Neuronal stem cell (in vitro differentiated cells): ENCODE data around the gene ZNF497.
"Not testable (repeated sequence)": the region's sequence is repeated elsewhere in the genome, so short reads cannot be mapped to it uniquely, and the experiment has no call there.

ENCODE experiments used
- DNase-seq: peaks from one replicate; pipeline ENCODE4 v3.0.0-alpha.2; 2013; ENCODE audit warnings: low spot score
- H2AFZ ChIP-seq: one replicate; pipeline ENCODE4 v1.6.1; 2013; ENCODE audit warnings: mild to moderate bottlenecking, low read length, inconsistent platforms
- H2AK5ac ChIP-seq: 2 replicates; pipeline ENCODE4 v1.6.1; 2013; ENCODE audit warnings: low read depth, mild to moderate bottlenecking, inconsistent platforms, low read length, moderate library complexity, mixed read lengths
- H2BK120ac ChIP-seq: 2 replicates; pipeline ENCODE4 v1.6.1; 2013; ENCODE audit warnings: low read depth, mild to moderate bottlenecking, inconsistent platforms, low read length, moderate library complexity, mixed read lengths
- H2BK12ac ChIP-seq: one replicate; pipeline ENCODE4 v1.6.1; 2013; ENCODE audit warnings: low read length, inconsistent platforms
- H2BK15ac ChIP-seq: 2 replicates; pipeline ENCODE4 v1.6.1; 2013; ENCODE audit warnings: mild to moderate bottlenecking, low read length, inconsistent platforms, mixed read lengths
- H2BK5ac ChIP-seq: one replicate; pipeline ENCODE4 v1.6.1; 2013; ENCODE audit warnings: inconsistent platforms, mild to moderate bottlenecking, low read length, moderate library complexity
- H3K14ac ChIP-seq: one replicate; pipeline ENCODE4 v1.6.1; 2013; ENCODE audit warnings: low read length, inconsistent platforms
- H3K18ac ChIP-seq: 2 replicates; pipeline ENCODE4 v1.6.1; 2013; ENCODE audit warnings: low read length, inconsistent platforms
- H3K23ac ChIP-seq: 2 replicates; pipeline ENCODE4 v1.6.1; 2013; ENCODE audit warnings: low read depth, mild to moderate bottlenecking, mixed read lengths, low read length, inconsistent platforms; ENCODE audit not compliant: poor library complexity
- H3K27ac ChIP-seq: replicated peaks from 3 replicates; pipeline ENCODE4 v1.5.1; 2013; ENCODE audit warnings: low read length, inconsistent platforms
- H3K27me3 ChIP-seq, 3 experiments: 2 replicates each; pipeline ENCODE4 v1.6.1; 2013; ENCODE audit warnings: low read length in 3 of 3, mild to moderate bottlenecking in 2 of 3, inconsistent platforms in 1 of 3, low read depth in 1 of 3, mixed read lengths in 1 of 3, moderate library complexity in 1 of 3; ENCODE audit not compliant: control insufficient read depth in 3 of 3, insufficient read depth in 3 of 3
- H3K36me3 ChIP-seq, 2 donors: replicated peaks in 1 of 2; 2 replicates each; pipeline ENCODE4 v1.6.1; 2013; ENCODE audit warnings: low read length in 2 of 2; ENCODE audit not compliant: control insufficient read depth in 2 of 2, insufficient read depth in 2 of 2
- H3K4ac ChIP-seq: 2 replicates; pipeline ENCODE4 v1.6.1; 2013; ENCODE audit warnings: inconsistent platforms, mild to moderate bottlenecking, low read length, moderate library complexity
- H3K4me1 ChIP-seq, 2 donors: 1 replicate in 1 of 2; 2 replicates in 1 of 2; pipeline ENCODE4 v1.6.1; 2013; ENCODE audit warnings: low read length in 2 of 2, low read depth in 1 of 2; ENCODE audit not compliant: control insufficient read depth in 2 of 2, insufficient read depth in 1 of 2
- H3K4me2 ChIP-seq: one replicate; pipeline ENCODE4 v1.6.1; 2013; ENCODE audit warnings: mild to moderate bottlenecking, low read length, inconsistent platforms; ENCODE audit not compliant: insufficient read depth, poor library complexity, severe bottlenecking
- H3K4me3 ChIP-seq, 2 donors: 2 replicates each; pipeline ENCODE4 v1.5.1; 2013; ENCODE audit warnings: low read length in 2 of 2, mild to moderate bottlenecking in 2 of 2, inconsistent platforms in 1 of 2, moderate library complexity in 1 of 2
- H3K79me1 ChIP-seq: one replicate; pipeline ENCODE4 v1.6.1; 2013; ENCODE audit warnings: low read depth, mild to moderate bottlenecking, inconsistent platforms, low read length, moderate library complexity
- H3K9ac ChIP-seq: one replicate; pipeline ENCODE4 v1.6.1; 2013; ENCODE audit warnings: mild to moderate bottlenecking, low read depth, low read length, inconsistent platforms; ENCODE audit not compliant: poor library complexity
- H3K9me3 ChIP-seq, 2 donors: replicated peaks in 1 of 2; 2 replicates each; pipeline versions ENCODE3 to v1.6.1; 2013; ENCODE audit warnings: low read length in 2 of 2, mild to moderate bottlenecking in 2 of 2, inconsistent platforms in 1 of 2, low read depth in 1 of 2, mixed read lengths in 1 of 2, moderate library complexity in 1 of 2; ENCODE audit not compliant: control insufficient read depth in 2 of 2, insufficient read depth in 1 of 2
- H4K8ac ChIP-seq: one replicate; pipeline ENCODE4 v1.6.1; 2013; ENCODE audit warnings: low read depth, mild to moderate bottlenecking, inconsistent platforms, low read length, moderate library complexity
- H4K91ac ChIP-seq: one replicate; pipeline ENCODE4 v1.6.1; 2013; ENCODE audit warnings: low read length, low read depth, mild to moderate bottlenecking, inconsistent platforms; ENCODE audit not compliant: poor library complexity
- WGBS, 2 donors: extraction: QIAGEN DNeasy Blood & Tissue Kit; methylation state at CpG; one replicate each; pipeline ENCODE4 v1.1.7; 2013; ENCODE audit warnings: missing lambda C conversion rate in 2 of 2, mixed read lengths in 1 of 2; ENCODE audit not compliant: insufficient read length in 2 of 2, insufficient replicate concordance in 1 of 2; ENCODE audit errors: extremely low coverage in 2 of 2; 5-methylcytosine and 5-hydroxymethylcytosine counted together

ZNF497 gene

DNA sequence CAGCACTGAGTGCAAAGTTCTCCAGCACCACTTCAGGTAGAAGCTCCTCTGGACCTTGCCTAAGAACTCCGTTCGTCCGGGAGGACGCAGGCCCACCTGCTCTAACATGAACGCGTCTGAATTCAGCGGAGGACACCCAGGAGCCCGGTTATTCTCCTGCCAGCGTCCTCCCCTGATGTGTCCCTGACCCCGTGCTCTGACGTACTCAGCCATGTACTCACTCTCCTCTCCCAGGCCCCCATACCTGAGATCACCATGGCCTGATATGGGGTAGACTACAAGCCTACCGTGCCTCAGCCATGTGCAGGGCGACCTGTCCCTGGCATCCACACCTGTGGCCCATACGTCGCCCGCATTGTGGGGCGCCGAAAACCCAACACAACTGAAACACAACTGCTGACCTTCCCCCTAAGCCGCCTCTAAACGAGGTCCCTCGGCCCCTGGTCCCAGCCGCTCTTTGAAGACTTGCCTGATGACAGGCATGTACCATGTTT is 45.2 kb upstream of the ZNF497 start:
- H3K4me1 ChIP-seq = peaks cover 13 to 18% of the 10 kb centered on the region in 2 donors
- H4K8ac ChIP-seq = no peak overlapping the region
- H3K9ac ChIP-seq = peak overlapping the region; percentile 89
- peak overlapping the region; percentile 97 for H3K23ac ChIP-seq
- H2BK5ac ChIP-seq = peak overlapping the region; percentile 75
- peak overlapping the region; percentile 93 for H3K27ac ChIP-seq
- peak overlapping the region; percentile 87 for H3K4ac ChIP-seq
- peak overlapping the region; percentile 88 for H2AK5ac ChIP-seq
- no CpG with 5 or more reads among the region's 22 CpGs for WGBS, 2 donors
- H3K9me3 ChIP-seq = peaks cover 2 to 12% of the 10 kb centered on the region in 2 donors
- no peak overlapping the region for H4K91ac ChIP-seq
- H3K36me3 ChIP-seq = peaks cover 1 to 8% of the 10 kb centered on the region in 2 donors
- no peak overlapping the region for H2BK120ac ChIP-seq
- peak overlapping the region; percentile 91 for H3K14ac ChIP-seq
- H3K4me3 ChIP-seq = peak overlapping the region; percentile 84 to 87
- DNase-seq = no peak
- H3K18ac ChIP-seq = peak overlapping the region; percentile 99
- H3K79me1 ChIP-seq = peaks cover 8% of the 10 kb centered on the region
- H2BK15ac ChIP-seq = peak overlapping the region; percentile 10
- H3K4me2 ChIP-seq = peak overlapping the region; percentile 92
- no peak overlapping the region for H2BK12ac ChIP-seq
- peak overlapping the region; percentile 93 for H2AFZ ChIP-seq
- H3K27me3 ChIP-seq = no peaks in the 10 kb centered on the region

DNA sequence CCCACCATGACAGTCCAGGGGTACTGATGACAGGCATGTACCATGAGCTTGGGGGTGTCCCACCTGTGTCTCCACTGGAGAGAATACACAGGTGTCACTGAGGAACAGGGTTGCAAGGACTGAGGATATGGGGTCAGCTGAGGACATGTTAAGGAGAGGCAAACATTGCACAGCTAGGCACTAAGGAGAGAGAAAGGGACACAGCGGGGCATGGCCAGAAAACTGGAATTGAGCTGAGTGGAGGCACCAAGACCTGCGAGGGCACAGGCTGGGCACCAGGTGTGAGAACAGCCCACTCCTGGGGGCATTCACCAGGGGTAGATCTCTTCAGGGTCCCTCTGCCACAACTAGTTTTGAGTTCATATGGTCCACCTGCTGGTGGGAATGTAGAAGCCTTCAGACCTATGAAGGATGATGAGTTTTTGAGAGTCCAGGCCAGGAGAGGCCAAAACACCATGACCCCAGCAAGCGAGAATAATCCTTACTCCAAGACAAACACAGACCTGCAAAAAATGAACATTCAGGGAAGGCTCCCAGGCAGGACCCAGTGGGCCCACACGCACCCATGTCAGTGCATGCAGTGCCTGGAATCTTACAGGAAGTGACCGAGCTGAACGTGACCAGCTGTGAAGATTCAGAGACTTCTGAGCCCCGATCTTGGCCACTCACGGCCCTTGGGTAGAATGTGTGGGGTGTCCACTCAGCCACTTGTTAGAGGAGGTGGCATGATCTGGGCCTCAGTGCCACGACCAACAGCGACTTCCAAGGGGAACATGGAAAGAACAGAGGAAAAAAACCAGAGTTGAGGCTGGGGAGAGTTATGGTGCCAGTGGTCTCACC is 44.5 kb upstream of the ZNF497 start:
- Histone ChIP-seq H2BK120ac (no peak overlapping the region), H2AK5ac (peak overlapping the region; percentile 88), H3K4me2 (peak overlapping the region; percentile 92), H3K14ac (no peak overlapping the region), H3K4ac (no peak overlapping the region), H3K4me1 (peaks cover 14 to 20% of the 10 kb centered on the region in 2 donors), H3K9ac (no peak overlapping the region), H3K18ac (no peak overlapping the region), H2BK5ac (peak overlapping the region; percentile 75), H2BK15ac (no peak overlapping the region), H3K36me3 (peaks cover 1 to 8% of the 10 kb centered on the region in 2 donors), H3K79me1 (peaks cover 9% of the 10 kb centered on the region), H2AFZ (no peak overlapping the region), H3K27ac (peak overlapping the region; percentile 93), H4K91ac (no peak overlapping the region), H3K9me3 (peaks cover 2 to 18% of the 10 kb centered on the region in 2 donors), H2BK12ac (no peak overlapping the region), H4K8ac (no peak overlapping the region), H3K27me3 (no peaks in the 10 kb centered on the region), H3K23ac (peak overlapping the region; percentile 14), H3K4me3 (peak overlapping the region; percentile 27 to 84)
- no peak for DNase-seq
- WGBS, 2 donors = no CpG with 5 or more reads among the region's 10 CpGs

DNA sequence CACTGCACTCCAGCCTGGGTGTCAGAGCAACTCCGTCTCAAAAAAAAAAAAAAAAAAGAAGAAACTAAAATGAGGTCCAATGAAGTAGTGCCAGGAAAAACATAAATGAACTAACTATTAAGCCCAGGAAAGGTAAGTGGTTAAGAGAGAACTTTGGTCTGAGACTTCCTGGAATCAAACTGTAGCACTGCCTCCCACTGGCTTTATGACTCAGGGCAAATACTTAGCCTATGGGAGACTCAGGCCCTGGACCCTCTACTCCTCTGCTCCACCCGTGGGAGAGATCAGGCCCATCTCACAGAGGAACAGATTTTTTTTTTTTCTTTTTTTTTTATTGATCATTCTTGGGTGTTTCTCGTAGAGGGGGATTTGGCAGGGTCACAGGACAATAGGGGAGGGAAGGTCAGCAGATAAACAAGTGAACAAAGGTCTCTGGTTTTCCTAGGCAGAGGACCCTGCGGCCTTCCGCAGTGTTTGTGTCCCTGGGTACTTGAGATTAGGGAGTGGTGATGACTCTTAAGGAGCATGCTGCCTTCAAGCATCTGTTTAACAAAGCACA is 41.4 kb upstream of the ZNF497 start:
- peaks cover 15 to 20% of the 10 kb centered on the region in 2 donors for H3K4me1 ChIP-seq

More for the DNA sequence above, 41.4 kb upstream of the ZNF497 start:
- H2BK5ac ChIP-seq, H3K9ac ChIP-seq, H3K14ac ChIP-seq, H3K23ac ChIP-seq, H3K27ac ChIP-seq, H2AK5ac ChIP-seq, DNase-seq, H3K36me3 ChIP-seq, H2AFZ ChIP-seq, H3K4ac ChIP-seq, H2BK12ac ChIP-seq, H4K91ac ChIP-seq, H3K27me3 ChIP-seq, H3K4me2 ChIP-seq, H2BK15ac ChIP-seq, H3K4me3 ChIP-seq, H2BK120ac ChIP-seq, H3K18ac ChIP-seq, H4K8ac ChIP-seq: not testable (repeated sequence)
- H3K79me1 ChIP-seq = peaks cover 14% of the 10 kb centered on the region
- WGBS, 2 donors = no CpG with 5 or more reads among the region's 5 CpGs
- H3K9me3 ChIP-seq = peaks cover 2 to 19% of the 10 kb centered on the region in 2 donors
